Mesodermal cell (in vitro differentiated cells): Measurements from ENCODE around the gene ABR.

Experiments used
- H3K27ac ChIP-seq: 2 replicates; pipeline ENCODE4 v1.7.0; 2013; ENCODE audit warnings: mild to moderate bottlenecking, low read depth, low read length, moderate library complexity; ENCODE audit not compliant: severe bottlenecking
- H3K36me3 ChIP-seq: 2 replicates; pipeline ENCODE4 v1.7.1; 2013; ENCODE audit warnings: mild to moderate bottlenecking, low read length, moderate library complexity; ENCODE audit not compliant: control insufficient read depth, insufficient read depth
- H3K4me1 ChIP-seq: one replicate; pipeline ENCODE4 v1.7.1; 2013; ENCODE audit warnings: mild to moderate bottlenecking, low read length; ENCODE audit not compliant: insufficient read depth, control insufficient read depth, poor library complexity, severe bottlenecking
- H3K4me3 ChIP-seq: 2 replicates; pipeline ENCODE4 v1.7.0; 2013; ENCODE audit warnings: low read length, control low read depth, mild to moderate bottlenecking; ENCODE audit not compliant: insufficient read depth, poor library complexity, severe bottlenecking; ENCODE audit errors: extremely low read depth
- H3K9me3 ChIP-seq: 2 replicates; pipeline ENCODE4 v1.7.1; 2013; ENCODE audit warnings: mild to moderate bottlenecking, low read length, moderate library complexity; ENCODE audit not compliant: control insufficient read depth
- WGBS, 2 experiments: methylation state at CpG; one replicate each; pipeline ENCODE4 v1.1.5; 2013; ENCODE audit warnings: missing lambda C conversion rate in 2 of 2; ENCODE audit not compliant: insufficient coverage in 2 of 2; 5-methylcytosine and 5-hydroxymethylcytosine counted together

The ABR gene

GRCh38 chr17:1220346-1220745 lies 40.6 kb upstream of the ABR start:
- H3K4me3 ChIP-seq, result no peak overlapping the region
- no peaks in the 10 kb centered on the region for H3K36me3 ChIP-seq
- 84 to 86% methylated on average over 11 to 13 of the region's 14 CpGs for WGBS, 2 experiments
- H3K4me1 ChIP-seq, result no peaks in the 10 kb centered on the region
- no peaks in the 10 kb centered on the region for H3K9me3 ChIP-seq
- no peak overlapping the region for H3K27ac ChIP-seq

GRCh38 chr17:1217089-1217385 lies 37.3 kb upstream of the ABR start:
- Histone ChIP-seq H3K4me3 (no peak overlapping the region), H3K27ac (no peak overlapping the region), H3K9me3 (no peaks in the 10 kb centered on the region), H3K36me3 (no peaks in the 10 kb centered on the region), H3K4me1 (no peaks in the 10 kb centered on the region)
- WGBS, 2 experiments, result 82 to 92% methylated on average over 8 to 12 of the region's 12 CpGs

GRCh38 chr17:1216217-1217088 lies 36.7 kb upstream of the ABR start:
- Histone ChIP-seq H3K4me1 (no peaks in the 10 kb centered on the region), H3K36me3 (no peaks in the 10 kb centered on the region), H3K27ac (no peak overlapping the region), H3K9me3 (no peaks in the 10 kb centered on the region), H3K4me3 (no peak overlapping the region)
- 85 to 92% methylated on average over 18 of the region's 19 CpGs for WGBS, 2 experiments

- H3K27ac ChIP-seq, result no peak overlapping the region
- H3K36me3 ChIP-seq, result no peaks in the 10 kb centered on the region
- no peak overlapping the region for H3K4me3 ChIP-seq
- 94 to 100% methylated on average over 1 to 2 of the region's 4 CpGs for WGBS, 2 experiments
- H3K9me3 ChIP-seq, result no peaks in the 10 kb centered on the region
- no peaks in the 10 kb centered on the region for H3K4me1 ChIP-seq
Observed at GRCh38 chr17:1212946-1213345, 33.2 kb upstream of the ABR start.

GRCh38 chr17:1211287-1211686 lies 31.5 kb upstream of the ABR start:
- Histone ChIP-seq H3K27ac (no peak overlapping the region), H3K36me3 (no peaks in the 10 kb centered on the region), H3K9me3 (no peaks in the 10 kb centered on the region), H3K4me1 (no peaks in the 10 kb centered on the region), H3K4me3 (no peak overlapping the region)
- 85 to 92% methylated on average over 3 of the region's 5 CpGs for WGBS, 2 experiments

- 88 to 100% methylated on average over 1 to 2 of the region's 6 CpGs for WGBS, 2 experiments
- no peak overlapping the region for H3K27ac ChIP-seq
- no peaks in the 10 kb centered on the region for H3K4me1 ChIP-seq
- no peaks in the 10 kb centered on the region for H3K36me3 ChIP-seq
- no peaks in the 10 kb centered on the region for H3K9me3 ChIP-seq
- H3K4me3 ChIP-seq, result no peak overlapping the region
Observed at GRCh38 chr17:1208966-1209365, 29.2 kb upstream of the ABR start.

- H3K9me3 ChIP-seq, result no peaks in the 10 kb centered on the region
- 93% methylated on average over 10 to 11 of the region's 12 CpGs for WGBS, 2 experiments
- H3K4me1 ChIP-seq, result no peaks in the 10 kb centered on the region
- no peak overlapping the region for H3K27ac ChIP-seq
- H3K36me3 ChIP-seq, result no peaks in the 10 kb centered on the region
- H3K4me3 ChIP-seq, result no peak overlapping the region
Observed at GRCh38 chr17:1206026-1206777, 26.4 kb upstream of the ABR start.

GRCh38 chr17:1203967-1204291 lies 24.1 kb upstream of the ABR start:
- Histone ChIP-seq H3K9me3 (no peaks in the 10 kb centered on the region), H3K36me3 (no peaks in the 10 kb centered on the region), H3K4me1 (no peaks in the 10 kb centered on the region), H3K4me3 (peak overlapping the region; percentile 48), H3K27ac (peak overlapping the region; percentile 29)
- WGBS, 2 experiments, result 54 to 76% methylated on average over 13 to 19 of the region's 19 CpGs

GRCh38 chr17:1203111-1203966 lies 23.6 kb upstream of the ABR start:
- no peaks in the 10 kb centered on the region for H3K9me3 ChIP-seq
- no peaks in the 10 kb centered on the region for H3K4me1 ChIP-seq
- H3K27ac ChIP-seq, result peak overlapping the region; percentile 29
- WGBS, 2 experiments, result 9 to 10% methylated on average over 57 to 69 of the region's 91 CpGs
- peak overlapping the region; percentile 48 for H3K4me3 ChIP-seq
- H3K36me3 ChIP-seq, result no peaks in the 10 kb centered on the region

GRCh38 chr17:1202291-1202690 lies 22.5 kb upstream of the ABR start:
- peaks cover 8% of the 10 kb centered on the region for H3K4me1 ChIP-seq
- H3K27ac ChIP-seq, result no peak overlapping the region

More at GRCh38 chr17:1202291-1202690, 22.5 kb upstream of the ABR start:
- no peak overlapping the region for H3K4me3 ChIP-seq
- H3K36me3 ChIP-seq, result no peaks in the 10 kb centered on the region
- WGBS, 2 experiments, result 90 to 96% methylated on average over 5 of the region's 5 CpGs
- no peaks in the 10 kb centered on the region for H3K9me3 ChIP-seq
